ENCODE results near the gene TIFAB. TPM values are rescaled to one million over a fixed set of nuclear protein-coding genes. Genes with fewer than 3 reads are reported as not detected.
A peak's percentile ranks its signal among the peaks of the same experiment; 100 is the strongest.
"Not testable (repeated sequence)": the region's sequence is repeated elsewhere in the genome, so short reads cannot be mapped to it uniquely, and the experiment has no call there.

Gene TIFAB
- not detected for total RNA-seq

- intact Hi-C loops (cut with micrococcal nuclease), result no loop called here
- POLR2A ChIA-PET, result no interaction called here
- peaks cover 7% of the 10 kb centered on the region for H3K27me3 Mint-ChIP-seq
Observed at GRCh38 chr5:135452321-135453030, at the start of gene TIFAB. TIFAB (minus strand) TSS chr5:135452351; CDS start chr5:135449939, 2,412 bp downstream.

GRCh38 chr5:135498637-135498995 lies 46.5 kb upstream of the TIFAB start:
- intact Hi-C loops (cut with micrococcal nuclease), result no loop called here
- Mint-ChIP-seq H3K27me3 (peaks cover 21% of the 10 kb centered on the region), H3K4me3 (no peak overlapping the region), H3K4me1 (ENCODE audit: low read depth) (no peaks in the 10 kb centered on the region), H3K27ac (no peak overlapping the region), H3K9me3 (no peaks in the 10 kb centered on the region), H3K36me3 (no peaks in the 10 kb centered on the region)
- CTCF ChIA-PET, result no interaction called here
- DNase-seq, result no peak
- POLR2A ChIA-PET, result no interaction called here

More at GRCh38 chr5:135452321-135453030, at the start of gene TIFAB:
- CTCF ChIA-PET, result interaction anchor here (0.6 to 1.2 kb wide), 2 partner anchors 10 to 446 kb away, joined by 3 to 4 read pairs; no protein-coding TSS in a partner anchor
- Mint-ChIP-seq H3K9me3 (no peaks in the 10 kb centered on the region), H3K27ac (no peak within 1 kb of the TSS), H3K4me3 (no peak within 1 kb of the TSS), H3K36me3 (no peaks in the 10 kb centered on the region), H3K4me1 (ENCODE audit: low read depth) (no peaks in the 10 kb centered on the region)
- DNase-seq, result no peak

GRCh38 chr5:135497971-135498636 lies 46.0 kb upstream of the TIFAB start:
- no peaks in the 10 kb centered on the region for H3K36me3 Mint-ChIP-seq
- no peaks in the 10 kb centered on the region for H3K4me1 Mint-ChIP-seq (ENCODE audit: low read depth)
- intact Hi-C loops (cut with micrococcal nuclease), result no loop called here
- ChIA-PET POLR2A (no interaction called here), CTCF (no interaction called here)
- no peak overlapping the region for H3K27ac Mint-ChIP-seq
- peaks cover 20% of the 10 kb centered on the region for H3K27me3 Mint-ChIP-seq
- no peak for DNase-seq
- H3K9me3 Mint-ChIP-seq, result no peaks in the 10 kb centered on the region
- H3K4me3 Mint-ChIP-seq, result no peak overlapping the region

GRCh38 chr5:135495531-135495930 lies 43.4 kb upstream of the TIFAB start:
- intact Hi-C loops (cut with micrococcal nuclease); POLR2A ChIA-PET; DNase-seq; H3K9me3 Mint-ChIP-seq; H3K4me3 Mint-ChIP-seq; H3K4me1 Mint-ChIP-seq (ENCODE audit: low read depth); H3K27ac Mint-ChIP-seq; H3K36me3 Mint-ChIP-seq: not testable (repeated sequence)
- CTCF ChIA-PET, result interaction anchor here (1.1 to 1.4 kb wide), 2 partner anchors 38 to 71 kb away, joined by 3 read pairs; no protein-coding TSS in a partner anchor
- H3K27me3 Mint-ChIP-seq, result peaks cover 39% of the 10 kb centered on the region

- Mint-ChIP-seq H3K27ac (no peak overlapping the region), H3K27me3 (peaks cover 51% of the 10 kb centered on the region), H3K9me3 (no peaks in the 10 kb centered on the region), H3K4me1 (ENCODE audit: low read depth) (peaks cover 3% of the 10 kb centered on the region), H3K4me3 (no peak overlapping the region), H3K36me3 (no peaks in the 10 kb centered on the region)
- POLR2A ChIA-PET, result no interaction called here
- no peak for DNase-seq
- intact Hi-C loops (cut with micrococcal nuclease), result no loop called here
- CTCF ChIA-PET, result interaction anchor here (0.9 to 1.4 kb wide), 2 partner anchors 37 to 58 kb away, joined by 3 read pairs; no protein-coding TSS in a partner anchor
Observed at GRCh38 chr5:135494196-135494595, 42.0 kb upstream of the TIFAB start.

- no peaks in the 10 kb centered on the region for H3K36me3 Mint-ChIP-seq
- ChIA-PET POLR2A (no interaction called here), CTCF (interaction anchor here (0.9 kb wide), 1 partner anchor 58 kb away, joined by 3 read pairs; no protein-coding TSS in a partner anchor)
- H3K4me1 Mint-ChIP-seq (ENCODE audit: low read depth), result peaks cover 3% of the 10 kb centered on the region
- intact Hi-C loops (cut with micrococcal nuclease), result loop anchor here (2.0 kb wide), 1 partner anchor 41 kb away; the partner anchor contains the start of gene NEUROG1
- no peaks in the 10 kb centered on the region for H3K9me3 Mint-ChIP-seq
- no peak for DNase-seq
- no peak overlapping the region for H3K4me3 Mint-ChIP-seq
- H3K27me3 Mint-ChIP-seq, result peaks cover 50% of the 10 kb centered on the region
- H3K27ac Mint-ChIP-seq, result no peak overlapping the region
Observed at GRCh38 chr5:135493406-135494180, 41.4 kb upstream of the TIFAB start.

- POLR2A ChIA-PET, result no interaction called here
- Mint-ChIP-seq H3K36me3 (no peaks in the 10 kb centered on the region), H3K27me3 (peaks cover 59% of the 10 kb centered on the region), H3K9me3 (no peaks in the 10 kb centered on the region), H3K4me3 (no peak overlapping the region), H3K27ac (no peak overlapping the region), H3K4me1 (ENCODE audit: low read depth) (peaks cover 3% of the 10 kb centered on the region)
- CTCF ChIA-PET, result interaction anchor here (1.0 to 1.1 kb wide), 2 partner anchors 52 to 59 kb away, joined by 3 to 4 read pairs; no protein-coding TSS in a partner anchor
- intact Hi-C loops (cut with micrococcal nuclease), result loop anchor here (2.0 kb wide), 1 partner anchor 43 kb away; the partner anchor contains the start of gene NEUROG1
- DNase-seq, result no peak
Observed at GRCh38 chr5:135492319-135492626, 40.1 kb upstream of the TIFAB start.

GRCh38 chr5:135491552-135492318 lies 39.6 kb upstream of the TIFAB start:
- Mint-ChIP-seq H3K27ac (no peak overlapping the region), H3K36me3 (no peaks in the 10 kb centered on the region), H3K9me3 (no peaks in the 10 kb centered on the region), H3K4me3 (no peak overlapping the region), H3K4me1 (ENCODE audit: low read depth) (peaks cover 3% of the 10 kb centered on the region), H3K27me3 (peaks cover 62% of the 10 kb centered on the region)
- intact Hi-C loops (cut with micrococcal nuclease), result loop anchor here (2.0 kb wide), 1 partner anchor 43 kb away; the partner anchor contains the start of gene NEUROG1
- CTCF ChIA-PET, result interaction anchor here (0.6 to 1.1 kb wide), 3 partner anchors 34 to 59 kb away, joined by 3 to 4 read pairs (median 3); no protein-coding TSS in a partner anchor
- POLR2A ChIA-PET, result no interaction called here
- no peak for DNase-seq

GRCh38 chr5:135491038-135491551 lies 38.9 kb upstream of the TIFAB start:
- intact Hi-C loops (cut with micrococcal nuclease), result no loop called here
- Mint-ChIP-seq H3K36me3 (no peaks in the 10 kb centered on the region), H3K27ac (no peak overlapping the region), H3K9me3 (no peaks in the 10 kb centered on the region), H3K27me3 (peaks cover 66% of the 10 kb centered on the region), H3K4me1 (ENCODE audit: low read depth) (peaks cover 3% of the 10 kb centered on the region), H3K4me3 (no peak overlapping the region)
- POLR2A ChIA-PET, result no interaction called here
- no peak for DNase-seq
- CTCF ChIA-PET, result interaction anchor here (0.6 to 1.4 kb wide), 4 partner anchors 25 to 60 kb away, joined by 3 to 4 read pairs (median 4); no protein-coding TSS in a partner anchor

GRCh38 chr5:135490245-135491037 lies 38.3 kb upstream of the TIFAB start:
- no peaks in the 10 kb centered on the region for H3K9me3 Mint-ChIP-seq
- peak; percentile 14 for DNase-seq
- CTCF ChIA-PET, result interaction anchor here (0.7 to 1.4 kb wide), 3 partner anchors 24 to 338 kb away, joined by 3 to 4 read pairs (median 4); no protein-coding TSS in a partner anchor
- H3K27me3 Mint-ChIP-seq, result peaks cover 73% of the 10 kb centered on the region
- no peaks in the 10 kb centered on the region for H3K36me3 Mint-ChIP-seq
- peaks cover 3% of the 10 kb centered on the region for H3K4me1 Mint-ChIP-seq (ENCODE audit: low read depth)
- H3K4me3 Mint-ChIP-seq, result no peak overlapping the region
- POLR2A ChIA-PET, result no interaction called here
- intact Hi-C loops (cut with micrococcal nuclease), result no loop called here
- H3K27ac Mint-ChIP-seq, result no peak overlapping the region
